Testis (tissue), 3 donors: ENCODE data around the gene PLEKHM3. TPM values are rescaled to one million over a fixed set of nuclear protein-coding genes. Genes with fewer than 3 reads are reported as not detected.

ENCODE experiments used
- DNase-seq: peaks from one replicate; pipeline ENCODE4 v3.0.0-alpha.2; 2019
- H3K27ac ChIP-seq, 2 donors: fragments of 200-600 bp; sonication (generic); one replicate each; pipeline ENCODE4 v1.5.1; 2019
- H3K27me3 ChIP-seq: fragments of 200-600 bp; sonication (generic); one replicate; pipeline ENCODE4 v1.5.1; 2019
- H3K36me3 ChIP-seq: fragments of 200-600 bp; sonication (generic); one replicate; pipeline ENCODE4 v1.5.1; 2017; ENCODE audit warnings: low read depth; ENCODE audit errors: missing control alignments
- H3K4me1 ChIP-seq: fragments of 200-600 bp; sonication (generic); one replicate; pipeline ENCODE4 v1.5.1; 2019
- H3K4me3 ChIP-seq, 2 donors: fragments of 200-600 bp; sonication (generic); one replicate each; pipeline ENCODE4 v1.5.1; 2017 to 2019
- H3K9me3 ChIP-seq: fragments of 200-600 bp; sonication (generic); one replicate; pipeline ENCODE4 v1.5.1; 2017
- POLR2A ChIP-seq: fragments of 450-650 bp; IDR thresholded peaks from one replicate; pipeline ENCODE4 v1.6.1; 2017; ENCODE audit warnings: antibody characterized with exemption, mild to moderate bottlenecking, moderate library complexity
- WGBS, 2 donors: methylation state at CpG; one replicate each; pipeline ENCODE4 v1.1.5; 2018; 5-methylcytosine and 5-hydroxymethylcytosine counted together
- intact Hi-C: fragments of 100-400 bp; cut with DNase I; formaldehyde crosslinking; loops from one replicate; pipeline ENCODE4 v1.15.1; 2023; ENCODE audit warnings: low total_unique reads
- polyA plus RNA-seq: library from polyadenylated mRNA; stranded (reverse); fragments of 350-450 nt; fragmentation: Illumina TruSeq; extraction: RNeasy Lipid Tissue Mini Kit (QIAGEN cat#74804); gene quantifications from one replicate; pipeline ENCODE4 v1.2.3, GENCODE V29; 2014; ENCODE audit warnings: low read depth, low replicate concordance; ENCODE audit not compliant: insufficient read depth
- total RNA-seq, 2 donors: library from RNA; depleted of rRNA; stranded (reverse); fragments of >200 nt; gene quantifications; one replicate each; pipeline ENCODE4 v1.2.3, GENCODE V29; 2016
- TF ChIP-seq, protein P1 (sequence below), 3 experiments: fragments of 450-650 bp in 2 of 3; fragments of 200-600 bp in 1 of 3; sonication (generic) in 1 of 3; IDR thresholded peaks; one replicate each; pipeline ENCODE4 v1.5.1; 2016 to 2019; ENCODE audit warnings: antibody characterized with exemption in 3 of 3, mild to moderate bottlenecking in 2 of 3, moderate library complexity in 1 of 3

PLEKHM3 gene
- total and polyA plus RNA-seq, 3 donors from 2014 or later: 12.5 to 24.6 (median 21.9) TPM

DNA sequence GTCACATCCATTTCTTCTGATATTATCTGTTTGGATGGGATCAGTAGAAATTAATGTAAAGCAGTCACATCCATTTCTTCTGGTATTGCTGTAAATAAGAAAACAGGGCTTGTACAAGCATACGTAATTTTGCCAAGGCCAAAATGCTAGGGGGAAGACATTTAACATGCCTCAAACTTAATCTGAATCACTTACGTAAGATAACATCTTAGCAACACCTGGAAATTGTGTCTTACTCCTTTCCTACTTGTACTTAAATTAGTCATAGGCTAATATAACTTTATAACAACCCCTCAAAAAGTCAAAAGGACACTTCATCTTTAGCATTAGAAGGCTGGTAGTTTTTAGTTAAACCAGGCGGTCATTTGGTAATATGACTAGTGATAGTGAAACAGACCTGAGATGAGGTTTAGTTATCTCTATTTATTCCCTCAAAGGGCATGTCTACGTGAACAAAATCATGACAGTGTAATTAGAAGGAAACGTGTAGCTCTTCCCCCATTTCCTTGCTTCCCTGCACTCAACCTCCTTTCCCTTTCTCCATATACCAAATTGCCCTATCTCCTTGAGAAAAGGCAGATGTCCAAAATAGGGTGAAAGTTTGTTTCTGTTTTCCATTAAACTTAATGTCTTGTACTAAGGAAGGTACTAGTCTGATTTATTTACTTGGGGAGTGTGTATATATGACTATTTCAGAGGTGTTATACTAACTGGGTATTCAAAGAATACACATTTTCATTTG, 156.3 kb downstream of the PLEKHM3 start:
- no peaks in the 10 kb centered on the region for H3K27me3 ChIP-seq
- H3K4me1 ChIP-seq: no peaks in the 10 kb centered on the region
- H3K36me3 ChIP-seq: no peaks in the 10 kb centered on the region
- no peak for DNase-seq
- TF ChIP-seq, protein P1, sequence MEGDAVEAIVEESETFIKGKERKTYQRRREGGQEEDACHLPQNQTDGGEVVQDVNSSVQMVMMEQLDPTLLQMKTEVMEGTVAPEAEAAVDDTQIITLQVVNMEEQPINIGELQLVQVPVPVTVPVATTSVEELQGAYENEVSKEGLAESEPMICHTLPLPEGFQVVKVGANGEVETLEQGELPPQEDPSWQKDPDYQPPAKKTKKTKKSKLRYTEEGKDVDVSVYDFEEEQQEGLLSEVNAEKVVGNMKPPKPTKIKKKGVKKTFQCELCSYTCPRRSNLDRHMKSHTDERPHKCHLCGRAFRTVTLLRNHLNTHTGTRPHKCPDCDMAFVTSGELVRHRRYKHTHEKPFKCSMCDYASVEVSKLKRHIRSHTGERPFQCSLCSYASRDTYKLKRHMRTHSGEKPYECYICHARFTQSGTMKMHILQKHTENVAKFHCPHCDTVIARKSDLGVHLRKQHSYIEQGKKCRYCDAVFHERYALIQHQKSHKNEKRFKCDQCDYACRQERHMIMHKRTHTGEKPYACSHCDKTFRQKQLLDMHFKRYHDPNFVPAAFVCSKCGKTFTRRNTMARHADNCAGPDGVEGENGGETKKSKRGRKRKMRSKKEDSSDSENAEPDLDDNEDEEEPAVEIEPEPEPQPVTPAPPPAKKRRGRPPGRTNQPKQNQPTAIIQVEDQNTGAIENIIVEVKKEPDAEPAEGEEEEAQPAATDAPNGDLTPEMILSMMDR (IDR thresholded peaks at IDR 0.05): no peak
- TF ChIP-seq POLR2A: no peak
- intact Hi-C loops: no loop called here
- H3K9me3 ChIP-seq: no peaks in the 10 kb centered on the region
- WGBS, 2 donors: 90 to 91% methylated on average over 5 of the region's 5 CpGs
- no peak overlapping the region for H3K27ac ChIP-seq
- H3K4me3 ChIP-seq: no peak overlapping the region

DNA sequence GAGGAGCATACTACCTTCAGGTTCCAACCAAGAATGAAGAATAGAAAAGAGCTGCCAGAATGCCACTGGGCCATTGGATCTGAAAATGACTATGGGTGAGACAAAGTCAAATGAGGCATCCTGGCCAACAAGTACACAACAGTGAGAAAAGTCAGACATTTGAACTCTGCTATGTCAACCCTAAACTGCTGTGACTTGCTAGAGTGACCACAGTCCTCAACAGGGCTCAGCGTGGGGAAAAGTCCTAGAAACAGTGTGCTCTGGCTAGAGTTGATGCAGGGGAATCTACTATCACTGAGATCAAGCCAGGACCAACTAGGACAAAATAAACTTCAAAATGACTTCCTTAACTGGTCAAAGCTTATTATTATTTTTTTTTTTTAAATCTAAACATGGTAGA, 157.4 kb downstream of the PLEKHM3 start:
- no peak overlapping the region for H3K27ac ChIP-seq

DNA sequence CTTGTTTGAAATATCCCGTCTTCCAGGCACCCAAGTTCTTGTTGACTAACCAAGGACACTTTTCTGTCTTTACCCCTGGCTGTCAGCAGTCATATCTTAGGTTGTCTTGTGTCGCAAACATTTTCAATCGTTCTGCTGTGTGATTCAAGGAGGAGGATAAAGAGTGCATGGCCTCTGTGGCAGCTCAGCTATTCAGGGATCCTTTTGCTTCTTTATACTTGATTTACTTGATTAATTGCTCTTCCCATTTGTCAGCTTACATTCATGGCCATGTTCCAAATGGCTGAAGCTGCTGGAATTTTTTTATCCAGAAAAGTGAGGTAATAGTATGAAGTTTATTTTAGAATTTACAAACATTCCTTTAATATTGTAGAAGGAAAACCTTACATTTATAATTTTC, 158.3 kb downstream of the PLEKHM3 start:
- H3K9me3 ChIP-seq: no peaks in the 10 kb centered on the region
- 76 to 78% methylated on average over 3 of the region's 3 CpGs for WGBS, 2 donors

More for the DNA sequence above, 157.4 kb downstream of the PLEKHM3 start:
- intact Hi-C loops: no loop called here
- H3K4me1 ChIP-seq: no peaks in the 10 kb centered on the region
- no peak for DNase-seq
- H3K9me3 ChIP-seq: no peaks in the 10 kb centered on the region
- 93 to 100% methylated on average over 1 of the region's 1 CpG for WGBS, 2 donors
- H3K4me3 ChIP-seq: no peak overlapping the region
- TF ChIP-seq, protein P1 (IDR thresholded peaks at IDR 0.05): no peak
- no peak for TF ChIP-seq POLR2A
- no peaks in the 10 kb centered on the region for H3K36me3 ChIP-seq
- no peaks in the 10 kb centered on the region for H3K27me3 ChIP-seq

DNA sequence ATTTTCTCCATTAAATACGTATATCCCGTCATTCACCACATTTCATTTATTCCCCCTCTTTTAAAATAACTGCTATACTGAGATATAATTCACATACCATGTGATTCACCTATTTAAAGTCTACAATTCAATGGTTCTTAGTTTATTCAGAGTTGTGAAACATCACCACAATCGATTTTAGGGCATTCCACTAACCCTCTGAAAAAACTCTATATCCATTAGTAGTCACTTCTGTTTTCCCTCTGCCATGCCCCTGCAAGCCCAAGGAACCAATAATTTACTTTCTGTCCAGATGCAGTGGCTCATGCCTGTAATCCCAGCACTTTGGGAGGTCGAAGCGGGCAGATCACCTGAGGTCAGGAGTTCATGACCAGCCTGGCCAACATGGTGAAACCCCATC, 160.1 kb downstream of the PLEKHM3 start:
- intact Hi-C loops: no loop called here
- no peak for DNase-seq
- no peaks in the 10 kb centered on the region for H3K4me1 ChIP-seq
- WGBS, 2 donors: 84 to 94% methylated on average over 5 of the region's 5 CpGs
- no peak for TF ChIP-seq POLR2A
- H3K27ac ChIP-seq: no peak overlapping the region
- no peaks in the 10 kb centered on the region for H3K36me3 ChIP-seq
- H3K9me3 ChIP-seq: no peaks in the 10 kb centered on the region
- H3K27me3 ChIP-seq: no peaks in the 10 kb centered on the region
- H3K4me3 ChIP-seq: no peak overlapping the region

More for the DNA sequence above, 158.3 kb downstream of the PLEKHM3 start:
- no peaks in the 10 kb centered on the region for H3K27me3 ChIP-seq
- no peak for DNase-seq
- no peak overlapping the region for H3K27ac ChIP-seq
- H3K4me1 ChIP-seq: no peaks in the 10 kb centered on the region
- no peak overlapping the region for H3K4me3 ChIP-seq
- no peaks in the 10 kb centered on the region for H3K36me3 ChIP-seq
- TF ChIP-seq, protein P1 (IDR thresholded peaks at IDR 0.05): no peak
- no peak for TF ChIP-seq POLR2A
- intact Hi-C loops: no loop called here

DNA sequence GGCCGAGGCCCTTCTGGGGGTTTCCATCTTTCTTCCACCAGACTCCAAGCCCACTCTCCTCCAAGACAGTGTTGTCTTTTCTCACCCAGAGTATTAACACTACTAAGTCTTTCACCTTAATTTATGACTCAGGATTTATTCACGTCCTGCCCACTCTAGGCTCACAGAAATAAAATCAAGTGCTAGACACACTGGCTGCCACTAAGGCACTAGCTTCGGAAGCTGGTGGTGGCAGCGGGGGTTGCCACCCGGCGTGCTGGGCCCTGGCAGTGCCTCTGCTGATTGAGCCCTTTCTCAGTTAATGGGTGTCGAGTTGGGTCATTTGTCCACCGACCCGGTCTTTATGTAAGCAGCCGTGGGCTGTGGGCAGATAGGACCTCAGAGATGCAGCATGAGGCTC, 162.0 kb downstream of the PLEKHM3 start:
- H3K4me3 ChIP-seq: no peak overlapping the region
- intact Hi-C loops: no loop called here
- no peaks in the 10 kb centered on the region for H3K4me1 ChIP-seq
- no peaks in the 10 kb centered on the region for H3K27me3 ChIP-seq
- WGBS, 2 donors: 93 to 97% methylated on average over 10 of the region's 10 CpGs
- H3K27ac ChIP-seq: no peak overlapping the region
- TF ChIP-seq, protein P1 (IDR thresholded peaks at IDR 0.05): no peak
- H3K36me3 ChIP-seq: no peaks in the 10 kb centered on the region
- H3K9me3 ChIP-seq: no peaks in the 10 kb centered on the region
- DNase-seq: no peak
